Stomach smooth muscle (tissue), 2 donors: ENCODE measurements around the gene DHRSX.

ENCODE experiments used
- H3K27ac ChIP-seq: one replicate; pipeline ENCODE4 v1.7.0; 2013; ENCODE audit warnings: mild to moderate bottlenecking, low read length, inconsistent platforms
- H3K27me3 ChIP-seq, 2 donors: one replicate each; pipeline ENCODE4 v1.7.0; 2013; ENCODE audit warnings: low read length in 2 of 2; ENCODE audit not compliant: insufficient read depth in 2 of 2, control insufficient read depth in 1 of 2
- H3K36me3 ChIP-seq, 2 donors: one replicate each; pipeline ENCODE4 v1.7.0; 2013; ENCODE audit warnings: low read length in 2 of 2; ENCODE audit not compliant: control insufficient read depth in 2 of 2, insufficient read depth in 2 of 2
- H3K4me1 ChIP-seq: one replicate; pipeline ENCODE4 v1.7.0; 2013; ENCODE audit warnings: low read length; ENCODE audit not compliant: control insufficient read depth, insufficient read depth
- H3K4me3 ChIP-seq, 2 donors: one replicate each; pipeline ENCODE4 v1.7.0; 2013; ENCODE audit warnings: low read length in 2 of 2
- H3K9ac ChIP-seq, 2 donors: one replicate each; pipeline ENCODE4 v1.7.0; 2013; ENCODE audit warnings: low read length in 2 of 2, mild to moderate bottlenecking in 1 of 2
- H3K9me3 ChIP-seq, 2 donors: one replicate each; pipeline ENCODE4 v1.7.0; 2013; ENCODE audit warnings: low read length in 2 of 2; ENCODE audit not compliant: control insufficient read depth in 2 of 2
- donor health status: healthy.
- donor health status: Pancreatic carcinoma.

Gene DHRSX

GRCh38 chrX:2188840-2189239, 311.9 kb downstream of the DHRSX start:
- no peaks in the 10 kb centered on the region for H3K36me3 ChIP-seq
- H3K27me3 ChIP-seq = no peaks in the 10 kb centered on the region
- no peaks in the 10 kb centered on the region for H3K4me1 ChIP-seq
- H3K9me3 ChIP-seq = peaks cover 5 to 8% of the 10 kb centered on the region in 2 donors
- H3K4me3 ChIP-seq = no peak overlapping the region
- no peak overlapping the region for H3K9ac ChIP-seq
- no peak overlapping the region for H3K27ac ChIP-seq

- H3K9ac ChIP-seq = no peak overlapping the region
- no peaks in the 10 kb centered on the region for H3K36me3 ChIP-seq
- H3K9me3 ChIP-seq = peaks cover 5 to 8% of the 10 kb centered on the region in 2 donors
- no peak overlapping the region for H3K27ac ChIP-seq
- no peaks in the 10 kb centered on the region for H3K27me3 ChIP-seq
- H3K4me3 ChIP-seq = no peak overlapping the region
- H3K4me1 ChIP-seq = no peaks in the 10 kb centered on the region
These were observed 312.4 kb downstream of the DHRSX start for GRCh38 chrX:2188330-2188792.

DNA sequence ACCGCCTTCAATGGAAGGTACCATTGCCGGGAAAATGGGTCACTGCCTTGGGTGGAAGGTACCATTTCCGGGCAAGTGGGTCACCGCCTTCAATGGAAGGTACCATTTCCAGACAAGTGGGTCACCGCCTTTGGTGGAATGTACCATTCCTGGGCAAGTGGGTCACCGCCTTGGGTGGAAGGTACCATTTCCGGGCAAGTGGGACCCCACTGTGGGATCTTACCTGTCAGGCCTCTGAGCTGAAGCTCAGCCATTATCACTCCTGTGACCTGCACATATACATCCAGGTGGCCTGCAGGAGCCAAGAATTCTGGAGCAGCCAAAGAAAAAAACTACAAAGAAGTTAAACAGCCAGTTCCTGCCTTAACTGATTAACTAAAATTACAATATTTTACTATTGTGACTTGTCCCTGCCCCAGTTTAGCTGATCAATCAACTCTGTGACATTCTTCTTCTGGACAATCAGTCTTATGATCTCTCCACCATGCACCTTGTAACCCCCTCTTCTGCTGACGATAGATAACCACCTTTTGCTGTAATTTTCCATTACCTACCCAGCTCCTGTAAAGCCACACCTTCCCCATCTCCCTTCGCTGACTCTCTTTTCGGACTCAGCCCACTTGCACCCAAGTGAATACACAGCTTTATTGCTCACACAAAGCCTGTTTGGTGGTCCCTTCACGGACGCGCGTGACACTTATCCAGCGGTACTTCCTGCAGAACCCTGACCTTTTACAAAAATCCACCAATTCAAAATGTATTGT, 313.2 kb downstream of the DHRSX start:
- Histone ChIP-seq H3K9me3 (peaks cover 5 to 8% of the 10 kb centered on the region in 2 donors), H3K4me3 (no peak overlapping the region), H3K4me1 (no peaks in the 10 kb centered on the region), H3K36me3 (no peaks in the 10 kb centered on the region), H3K27ac (no peak overlapping the region), H3K27me3 (no peaks in the 10 kb centered on the region), H3K9ac (no peak overlapping the region)

- no peak overlapping the region for H3K9ac ChIP-seq
- H3K9me3 ChIP-seq = no peaks in the 10 kb centered on the region
- H3K4me1 ChIP-seq = no peaks in the 10 kb centered on the region
- no peak overlapping the region for H3K4me3 ChIP-seq
- H3K27ac ChIP-seq = no peak overlapping the region
- no peaks in the 10 kb centered on the region for H3K36me3 ChIP-seq
- no peaks in the 10 kb centered on the region for H3K27me3 ChIP-seq
These were observed 315.3 kb downstream of the DHRSX start for GRCh38 chrX:2185341-2186082.

DNA sequence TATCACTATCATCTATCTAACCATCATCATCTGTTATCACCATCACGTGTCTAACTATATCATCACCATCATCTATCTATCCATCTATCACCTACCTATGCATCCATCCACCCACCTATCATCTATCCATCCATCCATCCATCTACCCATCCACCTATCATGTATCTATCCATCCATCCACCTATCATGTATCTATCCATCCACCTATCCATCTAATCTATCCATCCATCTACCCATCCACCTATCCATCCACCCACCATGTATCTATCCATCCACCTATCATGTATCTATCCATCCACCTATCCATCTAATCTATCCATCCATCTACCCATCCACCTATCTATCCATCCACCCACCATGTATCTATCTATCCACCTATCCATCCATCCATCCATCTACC, 316.7 kb downstream of the DHRSX start:
- no peaks in the 10 kb centered on the region for H3K9me3 ChIP-seq
- H3K27ac ChIP-seq = no peak overlapping the region
- H3K27me3 ChIP-seq = no peaks in the 10 kb centered on the region
- no peaks in the 10 kb centered on the region for H3K36me3 ChIP-seq
- no peak overlapping the region for H3K4me3 ChIP-seq
- no peak overlapping the region for H3K9ac ChIP-seq
- no peaks in the 10 kb centered on the region for H3K4me1 ChIP-seq

- H3K27ac ChIP-seq = no peak overlapping the region
- H3K9ac ChIP-seq = no peak overlapping the region
- H3K27me3 ChIP-seq = no peaks in the 10 kb centered on the region
- no peak overlapping the region for H3K4me3 ChIP-seq
- H3K36me3 ChIP-seq = no peaks in the 10 kb centered on the region
- H3K9me3 ChIP-seq = no peaks in the 10 kb centered on the region
- H3K4me1 ChIP-seq = no peaks in the 10 kb centered on the region
These were observed 317.5 kb downstream of the DHRSX start for GRCh38 chrX:2183193-2183725.

DNA sequence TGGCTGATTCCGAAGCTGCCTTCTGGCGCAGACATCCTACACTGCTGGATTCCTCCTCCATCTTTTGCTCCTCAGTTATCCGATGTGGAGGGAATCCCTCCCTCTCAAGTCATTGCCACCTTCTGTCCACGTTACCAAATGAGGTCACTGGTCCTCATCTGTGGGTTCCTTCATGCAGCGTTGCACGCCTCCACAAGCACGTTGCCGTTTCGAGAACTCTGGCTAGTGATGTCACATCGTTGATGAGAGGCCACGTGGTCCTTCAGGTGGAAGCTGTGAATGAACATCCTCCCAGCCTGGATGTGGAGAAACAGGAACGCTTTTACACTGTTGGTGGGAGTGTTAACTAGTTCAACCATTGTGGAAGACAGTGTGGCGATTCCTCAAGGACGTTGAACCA, 323.2 kb downstream of the DHRSX start:
- Histone ChIP-seq H3K27ac (no peak overlapping the region), H3K36me3 (peaks cover 0 to 3% of the 10 kb centered on the region in 2 donors), H3K4me3 (no peak overlapping the region), H3K4me1 (no peaks in the 10 kb centered on the region), H3K27me3 (no peaks in the 10 kb centered on the region), H3K9me3 (peaks cover 6 to 10% of the 10 kb centered on the region in 2 donors), H3K9ac (no peak overlapping the region)

GRCh38 chrX:2176733-2177132, 324.0 kb downstream of the DHRSX start:
- Histone ChIP-seq H3K36me3 (peaks cover 0 to 3% of the 10 kb centered on the region in 2 donors), H3K4me1 (no peaks in the 10 kb centered on the region), H3K9ac (no peak overlapping the region), H3K27me3 (no peaks in the 10 kb centered on the region), H3K4me3 (no peak overlapping the region), H3K27ac (no peak overlapping the region), H3K9me3 (peaks cover 6 to 10% of the 10 kb centered on the region in 2 donors)

- Histone ChIP-seq H3K36me3 (peaks cover 0 to 3% of the 10 kb centered on the region in 2 donors), H3K27me3 (no peaks in the 10 kb centered on the region), H3K27ac (no peak overlapping the region), H3K4me1 (no peaks in the 10 kb centered on the region), H3K9me3 (peaks cover 6 to 10% of the 10 kb centered on the region in 2 donors), H3K9ac (no peak overlapping the region), H3K4me3 (no peak overlapping the region)
These were observed 324.5 kb downstream of the DHRSX start for GRCh38 chrX:2176274-2176673.

GRCh38 chrX:2172359-2172758, 328.4 kb downstream of the DHRSX start:
- no peak overlapping the region for H3K9ac ChIP-seq
- no peaks in the 10 kb centered on the region for H3K36me3 ChIP-seq
- peaks cover 6 to 9% of the 10 kb centered on the region in 2 donors for H3K9me3 ChIP-seq
- H3K27ac ChIP-seq = no peak overlapping the region
- no peaks in the 10 kb centered on the region for H3K4me1 ChIP-seq
- H3K4me3 ChIP-seq = no peak overlapping the region
- H3K27me3 ChIP-seq = no peaks in the 10 kb centered on the region
